GM12878 (cell line): ENCODE results near the gene PPP1R37. TPM values are rescaled to one million over a fixed set of nuclear protein-coding genes. Genes with fewer than 3 reads are reported as not detected.

Experiments
- CHD2 ChIP-seq: IDR thresholded peaks from 2 replicates; pipeline ENCODE4 v1.6.1; 2011; ENCODE audit warnings: low read depth, low read length, improper control_type of control experiment, borderline replicate concordance
- ESRRA ChIP-seq: IDR thresholded peaks from 2 replicates; pipeline ENCODE4 v1.6.1; 2012; ENCODE audit warnings: mild to moderate bottlenecking, low read length, improper control_type of control experiment
- MAX ChIP-seq: IDR thresholded peaks from 2 replicates; pipeline ENCODE4 v1.6.1; 2012; ENCODE audit warnings: low read depth, low read length, improper control_type of control experiment
- MEF2B ChIP-seq: fragments of 450-650 bp; IDR thresholded peaks from 2 replicates; pipeline ENCODE4 v1.6.1; 2018; ENCODE audit warnings: mild to moderate bottlenecking, moderate library complexity; ENCODE audit not compliant: partially characterized antibody, poor library complexity, severe bottlenecking
- NBN ChIP-seq: fragments of 450-650 bp; IDR thresholded peaks from 2 replicates; pipeline ENCODE4 v1.6.1; 2016
- RBBP5 ChIP-seq: fragments of 200-600 bp; sonication (generic); conservative IDR thresholded peaks from 2 replicates; pipeline ENCODE4 v1.6.1; 2016
- RCOR1 ChIP-seq: conservative IDR thresholded peaks from 2 replicates; pipeline ENCODE4 v1.6.1; 2012; ENCODE audit warnings: low read depth, low read length, improper control_type of control experiment
- SMC3 ChIP-seq: IDR thresholded peaks from 2 replicates; pipeline ENCODE4 v1.6.1; 2011; ENCODE audit warnings: low read length, improper control_type of control experiment, borderline replicate concordance
- ZNF217 ChIP-seq: fragments of 450-650 bp; IDR thresholded peaks from 2 replicates; pipeline ENCODE4 v1.6.1; 2017; ENCODE audit warnings: antibody characterized with exemption, mild to moderate bottlenecking
- polyA plus RNA-seq, 11 experiments: library from polyadenylated mRNA; depleted of rRNA in 4 of 11; unstranded in 6 of 11; stranded (reverse) in 5 of 11; fragments of >200 nt; fragmentation: Nextera tagmentation in 4 of 11; fragmentation: Illumina TruSeq in 1 of 11; extraction: Ambion mirVana in 4 of 11; extraction: Trizol in 1 of 11; gene quantifications; 1 replicate in 1 of 11; 2 replicates in 10 of 11; pipeline versions ENCODE4 v1.2.1 to v1.2.3, GENCODE V29; 2011 to 2016; ENCODE audit warnings: inconsistent platforms in 2 of 11, missing spikeins in 2 of 11, low read depth in 1 of 11
- total RNA-seq, 4 experiments: library from RNA; depleted of rRNA in 3 of 4; stranded (reverse); fragments of >200 nt in 3 of 4; fragmentation: Illumina TruSeq in 1 of 4; extraction: Trizol in 1 of 4; gene quantifications; 2 replicates each; pipeline versions ENCODE4 v1.2.1 to v1.2.3, GENCODE V29; 2013 to 2021
- TF ChIP-seq, protein P1 (sequence below): fragments of 450-650 bp; IDR thresholded peaks from 2 replicates; pipeline ENCODE4 v1.6.1; 2016; ENCODE audit warnings: mild to moderate bottlenecking, moderate library complexity, borderline replicate concordance
- TF ChIP-seq, protein P2 (sequence below): IDR thresholded peaks from 2 replicates; pipeline ENCODE4 v1.6.1; 2012; ENCODE audit warnings: low read depth, low read length, improper control_type of control experiment
- TF ChIP-seq, protein P3 (sequence below): IDR thresholded peaks from 2 replicates; pipeline ENCODE4 v1.6.1; 2012; ENCODE audit warnings: low read depth, low read length, improper control_type of control experiment
- TF ChIP-seq, protein P4 (sequence below): IDR thresholded peaks from 2 replicates; pipeline ENCODE4 v1.6.1; 2011; ENCODE audit warnings: borderline replicate concordance, low read depth, mild to moderate bottlenecking, moderate library complexity, low read length; ENCODE audit not compliant: insufficient read depth, poor library complexity, severe bottlenecking
- TF ChIP-seq, protein P5 (sequence below): fragments of 450-650 bp; IDR thresholded peaks from 2 replicates; pipeline ENCODE4 v1.6.1; 2017; ENCODE audit warnings: mild to moderate bottlenecking, moderate library complexity

The PPP1R37 gene
- total and polyA plus RNA-seq, 10 of the 15 experiments (the other 5 are each of a cell fraction or from before 2014, with no cell fraction given), result 0.09 to 21.3 (median 5.1) TPM; not detected in 1

- TF ChIP-seq, protein P1, sequence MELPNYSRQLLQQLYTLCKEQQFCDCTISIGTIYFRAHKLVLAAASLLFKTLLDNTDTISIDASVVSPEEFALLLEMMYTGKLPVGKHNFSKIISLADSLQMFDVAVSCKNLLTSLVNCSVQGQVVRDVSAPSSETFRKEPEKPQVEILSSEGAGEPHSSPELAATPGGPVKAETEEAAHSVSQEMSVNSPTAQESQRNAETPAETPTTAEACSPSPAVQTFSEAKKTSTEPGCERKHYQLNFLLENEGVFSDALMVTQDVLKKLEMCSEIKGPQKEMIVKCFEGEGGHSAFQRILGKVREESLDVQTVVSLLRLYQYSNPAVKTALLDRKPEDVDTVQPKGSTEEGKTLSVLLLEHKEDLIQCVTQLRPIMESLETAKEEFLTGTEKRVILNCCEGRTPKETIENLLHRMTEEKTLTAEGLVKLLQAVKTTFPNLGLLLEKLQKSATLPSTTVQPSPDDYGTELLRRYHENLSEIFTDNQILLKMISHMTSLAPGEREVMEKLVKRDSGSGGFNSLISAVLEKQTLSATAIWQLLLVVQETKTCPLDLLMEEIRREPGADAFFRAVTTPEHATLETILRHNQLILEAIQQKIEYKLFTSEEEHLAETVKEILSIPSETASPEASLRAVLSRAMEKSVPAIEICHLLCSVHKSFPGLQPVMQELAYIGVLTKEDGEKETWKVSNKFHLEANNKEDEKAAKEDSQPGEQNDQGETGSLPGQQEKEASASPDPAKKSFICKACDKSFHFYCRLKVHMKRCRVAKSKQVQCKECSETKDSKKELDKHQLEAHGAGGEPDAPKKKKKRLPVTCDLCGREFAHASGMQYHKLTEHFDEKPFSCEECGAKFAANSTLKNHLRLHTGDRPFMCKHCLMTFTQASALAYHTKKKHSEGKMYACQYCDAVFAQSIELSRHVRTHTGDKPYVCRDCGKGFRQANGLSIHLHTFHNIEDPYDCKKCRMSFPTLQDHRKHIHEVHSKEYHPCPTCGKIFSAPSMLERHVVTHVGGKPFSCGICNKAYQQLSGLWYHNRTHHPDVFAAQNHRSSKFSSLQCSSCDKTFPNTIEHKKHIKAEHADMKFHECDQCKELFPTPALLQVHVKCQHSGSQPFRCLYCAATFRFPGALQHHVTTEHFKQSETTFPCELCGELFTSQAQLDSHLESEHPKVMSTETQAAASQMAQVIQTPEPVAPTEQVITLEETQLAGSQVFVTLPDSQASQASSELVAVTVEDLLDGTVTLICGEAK, result no peak
- TF ChIP-seq, protein P2, sequence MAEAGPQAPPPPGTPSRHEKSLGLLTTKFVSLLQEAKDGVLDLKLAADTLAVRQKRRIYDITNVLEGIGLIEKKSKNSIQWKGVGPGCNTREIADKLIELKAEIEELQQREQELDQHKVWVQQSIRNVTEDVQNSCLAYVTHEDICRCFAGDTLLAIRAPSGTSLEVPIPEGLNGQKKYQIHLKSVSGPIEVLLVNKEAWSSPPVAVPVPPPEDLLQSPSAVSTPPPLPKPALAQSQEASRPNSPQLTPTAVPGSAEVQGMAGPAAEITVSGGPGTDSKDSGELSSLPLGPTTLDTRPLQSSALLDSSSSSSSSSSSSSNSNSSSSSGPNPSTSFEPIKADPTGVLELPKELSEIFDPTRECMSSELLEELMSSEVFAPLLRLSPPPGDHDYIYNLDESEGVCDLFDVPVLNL, result no peak
- TF ChIP-seq, protein P3, sequence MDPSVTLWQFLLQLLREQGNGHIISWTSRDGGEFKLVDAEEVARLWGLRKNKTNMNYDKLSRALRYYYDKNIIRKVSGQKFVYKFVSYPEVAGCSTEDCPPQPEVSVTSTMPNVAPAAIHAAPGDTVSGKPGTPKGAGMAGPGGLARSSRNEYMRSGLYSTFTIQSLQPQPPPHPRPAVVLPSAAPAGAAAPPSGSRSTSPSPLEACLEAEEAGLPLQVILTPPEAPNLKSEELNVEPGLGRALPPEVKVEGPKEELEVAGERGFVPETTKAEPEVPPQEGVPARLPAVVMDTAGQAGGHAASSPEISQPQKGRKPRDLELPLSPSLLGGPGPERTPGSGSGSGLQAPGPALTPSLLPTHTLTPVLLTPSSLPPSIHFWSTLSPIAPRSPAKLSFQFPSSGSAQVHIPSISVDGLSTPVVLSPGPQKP, result no peak
- TF ChIP-seq, protein P4, sequence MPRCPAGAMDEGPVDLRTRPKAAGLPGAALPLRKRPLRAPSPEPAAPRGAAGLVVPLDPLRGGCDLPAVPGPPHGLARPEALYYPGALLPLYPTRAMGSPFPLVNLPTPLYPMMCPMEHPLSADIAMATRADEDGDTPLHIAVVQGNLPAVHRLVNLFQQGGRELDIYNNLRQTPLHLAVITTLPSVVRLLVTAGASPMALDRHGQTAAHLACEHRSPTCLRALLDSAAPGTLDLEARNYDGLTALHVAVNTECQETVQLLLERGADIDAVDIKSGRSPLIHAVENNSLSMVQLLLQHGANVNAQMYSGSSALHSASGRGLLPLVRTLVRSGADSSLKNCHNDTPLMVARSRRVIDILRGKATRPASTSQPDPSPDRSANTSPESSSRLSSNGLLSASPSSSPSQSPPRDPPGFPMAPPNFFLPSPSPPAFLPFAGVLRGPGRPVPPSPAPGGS, result no peak
- TF ChIP-seq NBN, result 0 out of 2 replicates have a peak, but pooled peaks have one; percentile 17
- TF ChIP-seq CHD2, result no peak
- no peak for TF ChIP-seq MAX
- peak; percentile 87 for TF ChIP-seq SMC3
- TF ChIP-seq, protein P5, sequence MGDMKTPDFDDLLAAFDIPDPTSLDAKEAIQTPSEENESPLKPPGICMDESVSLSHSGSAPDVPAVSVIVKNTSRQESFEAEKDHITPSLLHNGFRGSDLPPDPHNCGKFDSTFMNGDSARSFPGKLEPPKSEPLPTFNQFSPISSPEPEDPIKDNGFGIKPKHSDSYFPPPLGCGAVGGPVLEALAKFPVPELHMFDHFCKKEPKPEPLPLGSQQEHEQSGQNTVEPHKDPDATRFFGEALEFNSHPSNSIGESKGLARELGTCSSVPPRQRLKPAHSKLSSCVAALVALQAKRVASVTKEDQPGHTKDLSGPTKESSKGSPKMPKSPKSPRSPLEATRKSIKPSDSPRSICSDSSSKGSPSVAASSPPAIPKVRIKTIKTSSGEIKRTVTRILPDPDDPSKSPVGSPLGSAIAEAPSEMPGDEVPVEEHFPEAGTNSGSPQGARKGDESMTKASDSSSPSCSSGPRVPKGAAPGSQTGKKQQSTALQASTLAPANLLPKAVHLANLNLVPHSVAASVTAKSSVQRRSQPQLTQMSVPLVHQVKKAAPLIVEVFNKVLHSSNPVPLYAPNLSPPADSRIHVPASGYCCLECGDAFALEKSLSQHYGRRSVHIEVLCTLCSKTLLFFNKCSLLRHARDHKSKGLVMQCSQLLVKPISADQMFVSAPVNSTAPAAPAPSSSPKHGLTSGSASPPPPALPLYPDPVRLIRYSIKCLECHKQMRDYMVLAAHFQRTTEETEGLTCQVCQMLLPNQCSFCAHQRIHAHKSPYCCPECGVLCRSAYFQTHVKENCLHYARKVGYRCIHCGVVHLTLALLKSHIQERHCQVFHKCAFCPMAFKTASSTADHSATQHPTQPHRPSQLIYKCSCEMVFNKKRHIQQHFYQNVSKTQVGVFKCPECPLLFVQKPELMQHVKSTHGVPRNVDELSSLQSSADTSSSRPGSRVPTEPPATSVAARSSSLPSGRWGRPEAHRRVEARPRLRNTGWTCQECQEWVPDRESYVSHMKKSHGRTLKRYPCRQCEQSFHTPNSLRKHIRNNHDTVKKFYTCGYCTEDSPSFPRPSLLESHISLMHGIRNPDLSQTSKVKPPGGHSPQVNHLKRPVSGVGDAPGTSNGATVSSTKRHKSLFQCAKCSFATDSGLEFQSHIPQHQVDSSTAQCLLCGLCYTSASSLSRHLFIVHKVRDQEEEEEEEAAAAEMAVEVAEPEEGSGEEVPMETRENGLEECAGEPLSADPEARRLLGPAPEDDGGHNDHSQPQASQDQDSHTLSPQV, result no peak
- no peak for TF ChIP-seq ZNF217
- TF ChIP-seq MEF2B, result no peak
- TF ChIP-seq RBBP5, result no peak
- no peak for TF ChIP-seq RCOR1
- TF ChIP-seq ESRRA, result no peak
These were observed 33.6 kb upstream of the PPP1R37 start (continued) for GRCh38 chr19:45059258-45059965.
